HG03521 (cell line): Measurements from ENCODE around the gene MAPK6.

Experiments used
- ATAC-seq: cut with Tn5 transposase; IDR thresholded peaks from one replicate; pipeline ENCODE4 v1.9.1; 2021; ENCODE audit warnings: mild to moderate bottlenecking, moderate library complexity; ENCODE audit not compliant: unreplicated experiment

The MAPK6 gene

GRCh38 chr15:52010633-52011595 lies 8.1 kb upstream of the MAPK6 start:
- ATAC-seq, result no peak

- ATAC-seq, result no peak
Observed at GRCh38 chr15:52011711-52012144, 7.3 kb upstream of the MAPK6 start.

GRCh38 chr15:52012210-52012609 lies 6.8 kb upstream of the MAPK6 start:
- no peak for ATAC-seq

GRCh38 chr15:52013151-52013791 lies 5.7 kb upstream of the MAPK6 start:
- ATAC-seq, result no peak

GRCh38 chr15:52014616-52015015 lies 4.4 kb upstream of the MAPK6 start:
- ATAC-seq, result no peak

- ATAC-seq, result no peak
Observed at GRCh38 chr15:52016316-52016715, 2.7 kb upstream of the MAPK6 start.

- no peak for ATAC-seq
Observed at GRCh38 chr15:52018244-52018643, 775 bp upstream of the MAPK6 start.

GRCh38 chr15:52019394-52020220 lies 588 bp downstream of the MAPK6 start:
- peak; percentile 45 for ATAC-seq

GRCh38 chr15:52020221-52021085 lies 1.4 kb downstream of the MAPK6 start:
- ATAC-seq, result no peak

- no peak for ATAC-seq
Observed at GRCh38 chr15:52021128-52021671, 2.2 kb downstream of the MAPK6 start.

GRCh38 chr15:52021892-52022540 lies 3.0 kb downstream of the MAPK6 start:
- ATAC-seq, result no peak

- ATAC-seq, result no peak
Observed at GRCh38 chr15:52023169-52023922, 4.3 kb downstream of the MAPK6 start.

- ATAC-seq, result no peak
Observed at GRCh38 chr15:52028431-52029093, 9.5 kb downstream of the MAPK6 start.

- no peak for ATAC-seq
Observed at GRCh38 chr15:52030010-52030409, 11.0 kb downstream of the MAPK6 start.

- no peak for ATAC-seq
Observed at GRCh38 chr15:52031556-52031955, 12.5 kb downstream of the MAPK6 start.

GRCh38 chr15:52037889-52038505 lies 19.0 kb downstream of the MAPK6 start:
- ATAC-seq, result no peak

GRCh38 chr15:52039925-52040781 lies 21.1 kb downstream of the MAPK6 start:
- no peak for ATAC-seq
